ENCODE measurements around the gene TRIM47.
"Not testable (repeated sequence)": the region's sequence is repeated elsewhere in the genome, so short reads cannot be mapped to it uniquely, and the experiment has no call there.

TRIM47 gene

GRCh38 chr17:75891022-75891604 is 12.7 kb upstream of the TRIM47 start:
- no peak for DNase-seq

GRCh38 chr17:75889454-75889853 is 11.1 kb upstream of the TRIM47 start:
- no peak for DNase-seq

GRCh38 chr17:75888484-75888883 is 10.1 kb upstream of the TRIM47 start:
- no peak for DNase-seq

- DNase-seq = not testable (repeated sequence)
These were observed 7.5 kb upstream of the TRIM47 start for GRCh38 chr17:75885860-75886259.

- no peak for DNase-seq
These were observed 7.0 kb upstream of the TRIM47 start for GRCh38 chr17:75885431-75885830.

- no peak for DNase-seq
These were observed 3.5 kb upstream of the TRIM47 start for GRCh38 chr17:75881678-75882454.

- no peak for DNase-seq
These were observed 1.9 kb upstream of the TRIM47 start for GRCh38 chr17:75880266-75880665.

GRCh38 chr17:75877752-75878173 is 618 bp downstream of the TRIM47 start:
- peak; percentile 75 for DNase-seq

- DNase-seq = peak; percentile 95
These were observed 1.2 kb downstream of the TRIM47 start for GRCh38 chr17:75876938-75877751.

GRCh38 chr17:75876190-75876937 is 2.0 kb downstream of the TRIM47 start:
- DNase-seq = no peak

- DNase-seq = no peak
These were observed 2.5 kb downstream of the TRIM47 start for GRCh38 chr17:75875940-75876189.

- DNase-seq = no peak
These were observed 3.0 kb downstream of the TRIM47 start for GRCh38 chr17:75875182-75875939.

GRCh38 chr17:75874323-75875181 is 3.8 kb downstream of the TRIM47 start:
- no peak for DNase-seq

- no peak for DNase-seq
These were observed 4.6 kb downstream of the TRIM47 start for GRCh38 chr17:75873587-75874322.

GRCh38 chr17:75872434-75873351 is 5.7 kb downstream of the TRIM47 start:
- DNase-seq = peak; percentile 90

GRCh38 chr17:75870228-75870627 is 8.2 kb downstream of the TRIM47 start:
- DNase-seq = not testable (repeated sequence)

- DNase-seq = peak; percentile 29
These were observed 8.9 kb downstream of the TRIM47 start for GRCh38 chr17:75869282-75870141.

GRCh38 chr17:75868730-75869281 is 9.6 kb downstream of the TRIM47 start:
- not testable (repeated sequence) for DNase-seq

All from fibroblast of skin of back (primary cell).